IPS-11a (cell line): ENCODE measurements around the gene CLDN34.

ENCODE experiments used
- H3K4me3 ChIP-seq: one replicate; pipeline ENCODE4 v1.5.1; 2013; ENCODE audit warnings: low read depth, low read length, control low read depth

CLDN34 gene, protein sequence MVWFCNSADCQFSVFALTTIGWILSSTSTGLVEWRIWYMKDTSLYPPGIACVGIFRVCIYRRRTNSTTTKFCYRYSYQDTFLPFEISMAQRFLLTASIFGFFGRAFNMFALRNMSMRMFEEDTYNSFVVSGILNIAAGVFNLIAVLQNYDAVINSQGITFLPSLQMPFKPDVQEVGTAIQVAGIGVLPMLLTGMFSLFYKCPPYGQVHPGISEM

DNA sequence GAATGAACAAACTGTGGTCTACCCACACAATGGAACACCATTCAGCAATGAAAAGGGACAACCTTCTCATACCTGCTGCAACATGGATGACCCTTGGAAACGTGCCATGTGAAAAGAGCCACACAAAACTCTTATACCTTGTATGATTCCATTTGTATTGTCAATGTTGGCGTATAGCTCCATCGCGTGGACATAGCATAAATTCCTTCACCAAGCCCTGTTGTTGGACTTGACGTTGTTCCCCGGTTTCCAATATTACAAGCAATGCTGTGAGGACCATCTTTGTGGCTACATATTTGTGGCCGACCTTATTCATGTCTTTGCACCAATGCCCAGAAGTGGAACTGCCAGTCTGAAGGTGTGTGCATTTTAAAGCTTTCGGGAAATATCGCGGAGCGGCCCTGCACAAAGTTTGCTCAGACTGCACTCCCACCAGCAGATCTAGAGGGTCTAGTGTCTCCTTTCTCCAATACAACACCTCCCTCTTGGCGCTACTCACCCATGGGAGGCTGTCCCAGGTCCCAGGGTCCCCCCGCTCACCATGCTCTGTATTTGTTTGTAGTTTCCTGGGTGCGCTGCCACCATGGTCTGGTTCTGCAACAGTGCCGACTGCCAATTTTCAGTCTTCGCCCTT lies at the start of gene CLDN34:
Gene CLDN34, plus strand, starts transcription at position 584 of the 634 bp plus-strand sequence. Its CDS starts 0 bp downstream, at position 584.
- H3K4me3 ChIP-seq = no peak within 1 kb of the TSS

DNA sequence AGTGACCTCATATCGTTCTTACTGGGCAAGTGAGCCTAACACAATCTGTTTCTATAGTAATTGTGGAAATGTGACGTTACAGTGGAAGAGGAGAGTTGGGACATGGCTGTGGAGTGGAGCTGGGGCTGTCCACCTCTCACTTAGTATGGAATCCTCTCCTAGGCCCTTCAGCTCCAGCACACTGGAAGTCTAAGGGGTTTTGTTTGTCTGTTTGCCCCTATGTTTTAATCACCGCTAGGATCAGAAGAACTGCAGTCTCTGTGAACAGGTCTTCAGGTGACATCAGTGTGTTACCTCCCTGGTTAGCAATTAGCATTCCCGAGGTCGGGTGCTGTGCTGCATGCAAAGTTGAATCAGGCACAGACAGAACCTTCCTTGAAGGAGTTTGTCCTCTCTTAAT lies 49.3 kb upstream of the CLDN34 start:
- H3K4me3 ChIP-seq = no peak overlapping the region

DNA sequence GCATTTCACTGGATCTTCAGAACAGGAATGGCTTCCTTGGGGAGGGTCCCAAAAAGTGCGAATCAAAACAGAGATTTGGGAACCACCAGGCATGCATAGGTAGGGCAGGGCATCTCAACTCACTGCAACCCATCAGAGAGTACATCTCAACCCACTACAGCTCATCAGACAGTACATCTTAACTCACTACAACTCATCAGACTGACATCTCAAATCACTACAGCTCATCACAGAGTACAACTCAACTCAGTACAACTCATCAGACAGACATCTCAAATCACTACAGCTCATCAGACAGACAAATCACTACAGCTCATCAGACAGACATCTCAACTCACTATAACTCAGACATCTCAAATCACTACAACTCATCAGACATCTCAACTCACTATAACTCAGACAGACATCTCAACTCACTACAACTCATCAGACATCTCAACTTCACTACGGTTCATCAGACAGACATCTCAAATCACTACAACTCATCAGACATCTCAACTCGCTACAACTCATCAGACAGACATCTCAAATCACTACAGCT lies 47.5 kb upstream of the CLDN34 start:
- no peak overlapping the region for H3K4me3 ChIP-seq

DNA sequence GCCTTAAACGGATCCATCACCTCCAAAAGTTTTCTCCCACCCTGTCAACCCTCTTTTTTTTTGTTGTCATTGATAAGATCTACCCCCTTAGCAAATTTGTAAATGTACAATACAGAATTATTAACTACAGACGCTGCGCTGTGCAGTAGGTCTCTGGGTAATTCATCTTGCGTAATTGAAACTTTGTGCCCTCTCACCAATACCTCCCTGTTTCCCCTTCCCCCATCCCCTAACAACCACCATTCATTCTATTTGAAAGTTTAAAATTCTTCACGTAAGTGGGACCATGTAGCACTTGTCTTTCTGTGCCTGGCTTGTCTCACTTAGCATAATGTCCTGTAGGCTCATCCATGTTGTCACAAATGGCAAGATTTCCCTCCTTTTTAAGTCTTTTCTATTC lies 45.8 kb upstream of the CLDN34 start:
- H3K4me3 ChIP-seq = no peak overlapping the region

DNA sequence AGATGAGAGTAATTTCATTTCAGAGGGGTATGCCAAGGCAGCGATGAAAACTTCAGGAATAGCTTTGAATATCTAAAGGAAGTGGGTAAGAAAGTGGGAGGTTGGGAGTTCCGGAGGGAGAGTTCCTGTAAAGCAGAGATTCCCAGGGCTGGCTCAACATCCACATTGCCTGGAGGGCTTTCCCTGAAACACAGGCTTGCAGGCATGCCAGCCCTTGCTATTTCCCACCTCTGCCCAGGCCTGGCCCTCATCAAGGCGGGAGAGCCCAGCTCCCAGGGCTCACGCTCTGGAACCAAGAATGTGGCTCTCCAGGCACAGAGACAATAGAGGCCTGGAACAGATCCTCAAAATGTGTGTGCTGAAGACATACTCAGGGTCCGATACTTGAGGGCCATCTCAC lies 43.8 kb upstream of the CLDN34 start:
- no peak overlapping the region for H3K4me3 ChIP-seq

DNA sequence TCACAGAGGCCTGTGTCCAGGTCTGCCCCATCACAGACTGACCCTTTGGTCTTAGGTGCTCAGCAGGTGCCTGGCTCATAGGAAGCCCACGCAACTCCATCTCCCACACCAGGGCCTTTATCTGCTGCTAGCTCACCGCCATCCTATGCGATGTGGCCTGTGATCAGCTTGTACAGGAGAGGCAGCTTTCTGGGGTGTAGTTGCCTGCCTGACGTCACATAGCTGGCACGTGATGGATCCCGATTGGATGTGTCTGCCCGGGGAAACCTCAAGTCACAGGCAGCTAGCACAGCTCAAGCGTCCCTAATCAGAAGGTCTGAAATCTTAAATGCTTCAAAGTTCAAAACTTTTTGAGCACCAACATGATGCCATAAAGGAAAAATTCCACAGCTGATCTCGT lies 41.2 kb upstream of the CLDN34 start:
- H3K4me3 ChIP-seq = no peak overlapping the region

DNA sequence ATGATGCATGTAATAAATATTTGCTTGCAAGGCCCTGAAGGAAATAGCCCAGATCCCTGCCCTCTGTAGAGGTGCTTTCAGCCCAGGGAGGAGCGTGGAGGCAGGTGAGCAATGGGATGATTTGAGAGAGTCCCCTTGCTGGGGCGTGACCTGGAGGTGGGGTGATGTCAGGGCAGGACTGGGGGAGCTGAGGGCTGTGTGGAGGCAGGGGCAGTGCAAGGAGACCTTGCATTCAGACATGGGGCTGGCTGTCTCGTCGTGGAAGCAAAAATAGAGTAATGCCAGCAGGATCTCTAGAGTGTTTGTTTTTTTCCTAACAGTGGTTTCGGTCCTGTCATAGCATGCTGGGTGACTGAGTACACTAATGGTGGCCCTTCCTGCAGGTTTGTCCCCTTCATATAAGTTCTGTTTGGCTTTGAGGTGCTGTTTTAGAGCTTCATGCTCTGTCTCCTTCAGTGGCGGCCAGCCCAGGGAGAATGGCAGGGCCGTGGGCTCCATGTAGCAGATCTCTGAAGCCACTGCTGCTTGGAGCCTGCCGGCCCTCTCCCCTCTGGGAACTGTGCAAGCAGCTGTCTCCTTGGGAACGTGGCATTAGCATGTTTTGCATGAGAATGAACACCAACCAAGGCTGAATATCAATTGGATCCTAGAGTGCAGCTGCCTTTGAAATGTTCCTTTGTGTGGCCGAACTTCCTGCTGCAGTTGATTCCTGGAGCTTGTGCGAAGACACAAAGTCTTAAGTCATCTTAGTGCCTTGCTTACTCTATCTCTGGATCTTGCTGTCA lies 39.3 kb upstream of the CLDN34 start:
- H3K4me3 ChIP-seq = no peak overlapping the region

DNA sequence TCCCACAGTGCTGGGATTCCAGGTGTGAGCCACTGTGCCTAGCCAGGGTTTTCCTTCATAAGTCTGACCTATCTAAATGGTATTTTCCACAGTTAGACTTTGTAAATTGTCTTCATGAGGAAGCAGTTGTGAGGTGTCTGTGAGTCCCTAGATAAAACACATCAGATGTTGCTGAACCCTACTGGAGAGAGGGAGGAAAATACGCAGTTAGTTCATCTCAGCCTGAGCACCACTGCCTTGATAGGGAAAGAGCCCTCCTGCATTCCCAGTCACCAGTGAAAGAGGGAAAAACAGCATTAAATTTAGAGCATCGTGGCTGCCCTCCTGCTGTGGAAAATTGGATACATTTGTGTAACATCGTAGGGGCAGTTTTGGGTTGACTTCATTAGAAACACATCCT lies 31.7 kb upstream of the CLDN34 start:
- no peak overlapping the region for H3K4me3 ChIP-seq

DNA sequence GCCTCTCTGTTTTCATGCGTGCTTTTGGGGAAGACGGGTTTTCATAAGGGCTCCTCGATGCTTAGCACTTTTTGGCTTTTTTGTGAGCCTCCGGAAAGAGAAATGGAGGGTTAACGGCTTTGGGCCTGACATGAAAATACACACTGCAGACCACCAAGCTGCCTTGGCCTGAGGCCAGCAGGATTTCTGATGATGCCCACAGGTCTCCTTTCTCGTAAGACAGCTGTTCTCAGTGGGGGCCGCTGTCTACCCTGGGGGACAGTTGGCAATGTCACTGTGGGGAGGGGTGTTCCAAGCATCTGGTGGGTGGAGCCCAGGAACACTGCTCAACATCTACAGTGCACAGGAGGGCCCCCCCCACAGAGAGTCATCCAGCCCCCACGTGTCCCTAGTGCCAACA lies 29.4 kb upstream of the CLDN34 start:
- no peak overlapping the region for H3K4me3 ChIP-seq

DNA sequence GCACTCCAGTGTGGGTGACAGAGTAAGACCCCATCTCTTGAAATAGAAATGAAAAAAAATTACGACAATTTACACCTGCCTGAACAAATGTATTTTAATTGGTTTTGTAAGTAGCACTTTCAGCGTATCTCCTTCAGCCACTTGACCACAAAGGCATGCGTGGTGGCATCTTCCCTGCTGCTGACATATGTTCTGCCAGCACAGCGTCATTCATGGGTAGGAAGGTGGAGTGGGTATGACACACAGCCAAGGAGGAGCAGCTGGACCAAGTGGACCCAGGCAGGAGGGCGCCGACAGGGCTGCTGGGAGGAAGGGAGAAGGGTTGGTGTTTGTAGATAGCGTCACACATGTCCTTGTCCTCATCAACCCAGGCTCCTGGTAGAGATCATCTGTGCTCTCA lies 28.6 kb upstream of the CLDN34 start:
- H3K4me3 ChIP-seq = no peak overlapping the region

DNA sequence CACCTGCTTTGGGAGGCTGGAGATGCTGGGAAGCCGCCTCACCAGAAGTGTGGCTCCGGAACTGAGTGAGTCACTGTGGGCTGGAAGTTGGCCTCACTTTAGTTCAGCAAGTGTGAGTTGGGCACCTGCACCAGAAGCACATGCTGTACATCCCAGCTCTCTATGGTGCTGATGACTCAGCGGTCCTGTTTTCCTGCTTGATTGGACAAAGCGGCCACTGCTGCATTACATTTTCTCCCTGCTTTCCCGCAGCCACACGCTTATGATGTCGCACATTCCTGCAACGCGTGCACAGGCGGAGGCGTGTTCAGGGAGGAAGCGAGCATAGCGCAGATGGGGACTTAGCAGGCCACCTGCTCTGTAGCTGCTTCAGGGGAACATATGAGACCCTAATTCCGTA lies 26.7 kb upstream of the CLDN34 start:
- no peak overlapping the region for H3K4me3 ChIP-seq

DNA sequence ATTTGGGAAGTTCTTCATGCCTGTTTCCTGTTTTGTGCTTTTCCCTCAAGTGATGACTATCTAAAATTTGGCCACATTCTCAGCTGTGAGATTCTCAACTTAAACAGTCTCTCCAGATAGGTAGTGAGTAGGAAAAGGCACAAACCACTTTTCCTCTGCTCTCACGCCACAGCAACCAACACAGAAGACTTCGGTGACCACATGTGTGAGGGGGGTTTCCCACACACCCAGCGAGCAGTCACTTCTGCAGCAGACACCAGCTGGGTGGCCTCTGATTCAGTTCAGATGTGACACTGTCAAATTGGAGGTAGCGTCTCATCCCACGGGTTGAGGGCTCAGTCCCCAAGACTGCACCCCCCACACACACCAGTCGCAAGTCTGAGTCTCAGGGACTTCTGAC lies 25.1 kb upstream of the CLDN34 start:
- no peak overlapping the region for H3K4me3 ChIP-seq

DNA sequence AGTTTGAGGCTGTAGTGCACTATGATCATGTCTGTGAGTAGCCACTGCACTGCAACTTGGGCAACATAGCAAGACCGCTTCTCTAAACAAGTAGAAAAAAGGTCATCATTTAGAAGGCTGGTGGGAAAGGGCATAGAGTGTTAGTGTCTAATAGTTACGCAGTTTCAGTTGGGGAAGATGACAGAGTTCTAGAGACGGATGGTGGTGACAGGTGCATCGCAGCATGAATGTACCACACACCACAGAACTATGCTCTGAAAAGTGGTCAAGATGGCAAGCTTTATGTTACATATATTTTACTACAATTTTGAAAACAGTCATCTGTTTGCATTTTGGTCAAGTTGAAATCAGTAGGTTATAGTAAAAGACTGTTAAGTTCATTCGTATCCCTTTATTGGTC lies 23.7 kb upstream of the CLDN34 start:
- H3K4me3 ChIP-seq = no peak overlapping the region

DNA sequence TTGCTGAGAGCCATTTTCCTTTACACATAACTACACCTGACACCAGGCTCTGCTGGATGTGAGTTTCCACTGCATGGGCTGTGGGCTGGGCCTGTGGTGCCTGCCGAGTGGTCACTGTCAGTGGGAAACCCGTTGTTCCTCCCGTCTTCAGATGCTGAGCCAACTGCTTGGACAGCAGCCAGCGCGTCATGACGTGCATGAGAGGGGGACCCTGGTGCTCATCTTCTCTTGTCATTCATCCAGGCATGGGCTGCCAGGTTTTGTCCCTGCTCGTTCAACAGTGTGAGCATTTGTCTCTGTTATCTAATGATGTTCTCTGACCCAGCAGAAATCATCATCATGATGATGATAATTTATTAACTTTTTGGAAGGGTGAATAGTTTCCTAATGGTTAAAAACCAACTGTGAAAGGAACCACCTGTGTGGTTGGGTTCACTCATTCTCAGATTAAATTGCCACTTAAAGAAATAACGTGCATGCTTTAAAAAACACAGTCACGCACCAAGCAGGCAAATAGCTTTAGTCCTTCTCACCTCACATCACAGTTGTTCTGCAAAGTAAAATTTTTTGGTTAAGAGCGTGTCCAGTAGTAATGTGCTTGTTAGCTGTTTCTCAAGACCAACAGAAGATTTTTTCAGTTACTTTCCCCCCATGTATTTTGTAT lies 19.9 kb upstream of the CLDN34 start:
- no peak overlapping the region for H3K4me3 ChIP-seq

DNA sequence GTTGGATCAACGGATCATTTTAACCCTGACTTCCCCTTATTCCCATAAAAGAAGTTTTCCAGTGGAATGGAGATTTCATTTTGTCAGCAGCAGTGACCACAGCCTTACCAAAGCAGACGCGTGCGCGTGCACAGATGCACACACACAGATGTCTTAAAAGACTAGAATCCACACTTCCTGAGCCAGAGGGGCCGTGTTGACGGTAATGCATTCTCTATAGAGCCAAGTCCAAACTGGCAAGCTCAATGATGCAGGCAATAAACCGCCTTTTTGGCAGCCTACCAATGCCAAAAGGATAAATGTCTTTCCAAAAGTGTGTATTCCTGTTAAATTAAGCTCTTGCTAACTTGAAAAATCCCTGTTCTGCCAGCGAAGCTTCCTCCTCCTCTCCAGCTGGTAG lies 18.8 kb upstream of the CLDN34 start:
- H3K4me3 ChIP-seq = no peak overlapping the region

DNA sequence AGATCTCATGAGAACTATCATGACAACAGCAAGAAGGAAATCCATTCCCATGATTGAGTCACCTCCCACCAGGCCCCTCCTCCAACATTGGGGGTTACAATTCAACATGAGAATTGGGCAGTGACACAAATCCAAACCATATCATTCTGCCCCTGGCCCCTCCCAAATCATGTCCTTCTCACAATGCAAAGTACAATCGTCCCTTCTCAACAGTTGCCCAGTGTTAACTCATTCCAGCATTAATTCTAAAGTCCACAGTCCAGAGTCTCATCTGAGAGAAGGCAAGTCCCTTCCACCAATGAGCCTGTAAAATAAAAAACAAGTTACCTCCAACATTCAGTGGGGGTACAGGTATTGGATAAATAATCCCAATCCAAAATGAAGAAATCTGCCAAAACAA lies 14.9 kb upstream of the CLDN34 start:
- no peak overlapping the region for H3K4me3 ChIP-seq

DNA sequence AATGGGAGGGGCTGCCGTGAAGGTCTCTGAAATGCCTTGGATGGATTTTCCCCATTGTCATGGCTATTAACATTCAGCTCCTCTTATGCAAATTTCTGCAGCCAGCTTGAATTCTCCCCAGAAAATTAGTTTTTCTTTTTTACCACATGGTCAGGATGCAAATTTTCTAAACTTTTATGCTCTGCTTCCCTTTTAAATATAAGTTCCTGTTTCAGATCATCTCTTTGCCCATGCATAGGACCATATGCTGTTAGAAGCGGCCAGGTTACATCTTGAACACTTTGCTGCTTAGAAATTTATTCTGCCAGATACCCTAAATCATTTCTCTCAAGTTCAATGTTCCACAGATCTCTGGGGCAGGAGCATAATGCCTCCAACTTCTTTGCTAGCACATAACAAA lies 13.8 kb upstream of the CLDN34 start:
- no peak overlapping the region for H3K4me3 ChIP-seq

DNA sequence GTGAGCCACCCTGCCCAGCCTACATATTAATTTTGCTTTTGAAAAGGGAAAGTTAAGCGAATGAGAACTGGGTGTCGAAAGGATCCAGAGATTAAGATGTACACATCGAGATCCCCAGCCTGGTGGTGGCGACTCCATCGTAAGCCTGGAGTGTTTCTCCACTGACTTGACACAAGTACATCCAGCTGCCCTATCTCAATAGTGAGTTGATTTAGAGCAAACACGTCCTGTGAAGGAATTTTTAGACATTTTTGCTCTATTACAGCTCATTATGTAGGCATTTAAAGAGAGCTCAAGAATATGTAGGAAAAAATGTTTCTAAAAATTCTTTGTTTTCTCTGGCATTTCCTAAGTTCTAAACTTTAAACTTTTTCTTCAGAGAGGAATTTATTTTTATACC lies 11.7 kb upstream of the CLDN34 start:
- H3K4me3 ChIP-seq = no peak overlapping the region

DNA sequence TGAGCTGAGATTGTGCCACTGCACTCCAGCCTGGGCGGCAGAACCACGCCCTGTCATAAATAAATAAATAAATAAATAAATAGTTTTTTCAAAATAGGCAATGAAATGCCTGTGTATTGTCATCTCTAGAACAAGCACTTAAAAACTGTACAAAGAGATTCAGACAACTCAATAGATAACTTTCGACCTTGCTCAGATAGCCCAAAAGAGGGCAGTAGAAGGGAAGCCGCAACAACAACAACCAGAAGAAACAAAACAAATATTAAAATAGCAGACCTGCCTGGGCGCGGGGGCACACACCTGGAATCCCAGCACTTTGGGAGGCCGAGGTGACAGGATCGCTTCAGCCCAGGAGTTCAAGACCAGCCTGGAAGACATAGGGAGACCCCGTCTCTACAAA lies 9.4 kb upstream of the CLDN34 start:
- H3K4me3 ChIP-seq = no peak overlapping the region

DNA sequence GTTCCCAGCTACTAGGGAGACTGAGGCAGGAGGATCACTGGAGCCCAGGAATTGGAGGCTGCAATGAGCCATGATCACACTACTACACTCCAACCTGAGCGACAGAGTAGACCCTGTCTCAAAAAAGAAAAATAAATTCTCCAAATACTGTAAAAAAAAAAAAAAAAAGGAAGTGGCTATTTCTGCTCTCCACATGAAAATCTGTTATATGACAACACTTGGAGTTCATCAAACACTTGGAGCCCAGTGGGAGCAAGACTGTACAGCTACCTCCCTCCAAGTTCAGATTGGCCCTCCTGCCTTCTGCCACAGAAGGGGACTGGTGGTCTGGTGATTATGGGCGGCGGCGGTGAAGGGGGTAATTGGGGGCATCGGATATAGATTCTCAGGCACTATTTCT lies 9.0 kb upstream of the CLDN34 start:
- H3K4me3 ChIP-seq = no peak overlapping the region

DNA sequence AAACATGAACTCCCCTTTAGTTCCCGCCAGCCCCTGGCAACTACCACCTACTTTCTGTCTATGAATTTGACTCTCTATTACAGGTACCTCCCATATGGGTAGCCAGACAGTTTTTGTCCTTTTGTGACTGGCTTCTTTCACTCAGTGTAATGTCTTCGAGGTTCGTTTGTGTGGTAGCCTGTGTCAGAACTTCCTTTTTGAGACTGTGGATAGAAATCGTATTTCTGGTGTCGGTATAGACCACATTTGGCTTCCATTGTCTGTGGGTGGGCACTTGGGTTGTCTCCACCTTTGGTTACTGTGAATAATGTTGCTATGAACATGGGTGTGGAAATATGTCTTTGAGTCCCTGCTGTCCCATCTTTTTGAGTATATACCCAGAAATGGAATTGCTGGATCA lies 5.4 kb upstream of the CLDN34 start:
- no peak overlapping the region for H3K4me3 ChIP-seq

DNA sequence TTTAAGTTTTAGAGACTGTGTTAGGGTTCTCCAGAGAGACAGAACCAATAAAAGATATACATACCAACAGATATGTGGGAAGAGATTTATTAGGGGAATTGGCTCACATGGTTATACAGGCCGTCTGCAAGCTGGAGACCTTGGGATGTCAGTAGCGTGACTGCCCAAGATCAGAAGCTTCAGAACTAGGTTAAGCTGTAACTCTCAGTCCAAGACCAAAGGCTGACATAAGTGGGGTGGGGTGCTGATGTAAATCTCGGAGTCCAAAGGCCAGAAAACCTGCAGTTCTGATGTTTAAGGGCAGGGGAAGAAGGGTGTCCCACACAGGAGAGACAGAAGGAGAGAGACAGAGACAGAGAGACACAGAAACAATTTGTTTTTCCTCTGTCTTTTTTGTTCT lies 10.5 kb downstream of the CLDN34 start:
- no peak overlapping the region for H3K4me3 ChIP-seq
